Endothelial cell of umbilical vein (primary cell): Measurements from ENCODE around the gene FHOD3.

ENCODE experiments used
- JUN ChIP-seq: IDR thresholded peaks from 2 replicates; pipeline ENCODE4 v1.6.1; 2011; ENCODE audit warnings: borderline replicate concordance, low read depth; ENCODE audit not compliant: insufficient read length, insufficient read depth
- POLR2A ChIP-seq: IDR thresholded peaks from 2 replicates; pipeline ENCODE4 v1.6.1; 2012; ENCODE audit warnings: low read depth, mild to moderate bottlenecking, control low read depth, low read length
- TF ChIP-seq, protein P1 (sequence below), 2 donors: IDR thresholded peaks; 1 replicate in 1 of 2; 2 replicates in 1 of 2; pipeline ENCODE4 v1.5.1; 2011; ENCODE audit warnings: low read length in 2 of 2, mild to moderate bottlenecking in 2 of 2, moderate library complexity in 2 of 2, control low read depth in 1 of 2, inconsistent platforms in 1 of 2, low read depth in 1 of 2; ENCODE audit not compliant: insufficient read depth in 1 of 2; ENCODE audit errors: extremely low read depth in 1 of 2

DNA sequence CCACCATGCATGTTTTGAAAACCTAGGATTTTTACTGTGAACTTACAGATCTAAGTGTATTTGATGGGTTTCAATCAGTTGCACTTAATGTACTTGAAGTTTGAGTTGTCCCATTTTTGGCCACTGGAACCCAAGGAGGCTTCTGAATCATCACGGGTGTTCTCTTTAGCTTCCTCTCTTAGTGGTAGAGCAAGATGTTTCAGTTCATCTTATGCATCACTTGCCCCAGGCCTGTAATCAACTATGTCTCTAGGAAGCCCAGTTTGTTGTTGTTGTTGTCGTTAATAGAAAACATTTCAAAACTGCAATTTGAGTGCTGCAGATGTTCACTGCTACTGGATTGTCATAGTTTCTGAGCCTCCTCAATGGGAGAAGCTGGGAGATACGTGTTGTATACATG lies 97.0 kb downstream of the FHOD3 start:
- TF ChIP-seq POLR2A (no peak), JUN (no peak)
- TF ChIP-seq, protein P1, sequence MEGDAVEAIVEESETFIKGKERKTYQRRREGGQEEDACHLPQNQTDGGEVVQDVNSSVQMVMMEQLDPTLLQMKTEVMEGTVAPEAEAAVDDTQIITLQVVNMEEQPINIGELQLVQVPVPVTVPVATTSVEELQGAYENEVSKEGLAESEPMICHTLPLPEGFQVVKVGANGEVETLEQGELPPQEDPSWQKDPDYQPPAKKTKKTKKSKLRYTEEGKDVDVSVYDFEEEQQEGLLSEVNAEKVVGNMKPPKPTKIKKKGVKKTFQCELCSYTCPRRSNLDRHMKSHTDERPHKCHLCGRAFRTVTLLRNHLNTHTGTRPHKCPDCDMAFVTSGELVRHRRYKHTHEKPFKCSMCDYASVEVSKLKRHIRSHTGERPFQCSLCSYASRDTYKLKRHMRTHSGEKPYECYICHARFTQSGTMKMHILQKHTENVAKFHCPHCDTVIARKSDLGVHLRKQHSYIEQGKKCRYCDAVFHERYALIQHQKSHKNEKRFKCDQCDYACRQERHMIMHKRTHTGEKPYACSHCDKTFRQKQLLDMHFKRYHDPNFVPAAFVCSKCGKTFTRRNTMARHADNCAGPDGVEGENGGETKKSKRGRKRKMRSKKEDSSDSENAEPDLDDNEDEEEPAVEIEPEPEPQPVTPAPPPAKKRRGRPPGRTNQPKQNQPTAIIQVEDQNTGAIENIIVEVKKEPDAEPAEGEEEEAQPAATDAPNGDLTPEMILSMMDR (IDR thresholded peaks at IDR 0.05; ENCODE audit: extremely low read depth in 1 of 2, insufficient read depth in 1 of 2, low read depth in 1 of 2, low read length in 2 of 2): no peak
